Stomach (tissue), 9 donors: ENCODE measurements around the gene ERBB4. TPM values are rescaled to one million over a fixed set of nuclear protein-coding genes. Genes with fewer than 3 reads are reported as not detected.

Source experiments
- DNase-seq, 2 donors: peaks; one replicate each; pipeline versions ENCODE4 v3.0.0 to v3.0.0-alpha.2; 2013 to 2019
- H3K27ac ChIP-seq, 5 donors: fragments of 200-600 bp in 4 of 5; sonication (generic) in 4 of 5; one replicate each; pipeline ENCODE4 v1.5.1; 2013 to 2019; ENCODE audit warnings: mild to moderate bottlenecking in 1 of 5, moderate library complexity in 1 of 5
- H3K27me3 ChIP-seq, 3 donors: fragments of 200-600 bp; sonication (generic); one replicate each; pipeline ENCODE4 v1.5.1; 2017 to 2019; ENCODE audit warnings: mixed run types in 1 of 3
- H3K36me3 ChIP-seq, 4 donors: fragments of 200-600 bp; sonication (generic); 1 replicate in 3 of 4; 2 replicates in 1 of 4; pipeline ENCODE4 v1.5.1; 2016 to 2019
- H3K4me1 ChIP-seq, 4 donors: fragments of 200-600 bp; sonication (generic); one replicate each; pipeline ENCODE4 v1.5.1; 2016 to 2019
- H3K4me3 ChIP-seq, 4 donors: fragments of 200-600 bp; sonication (generic) in 3 of 4; one replicate each; pipeline ENCODE4 v1.5.1; 2016 to 2019; ENCODE audit warnings: mild to moderate bottlenecking in 1 of 4
- H3K9me3 ChIP-seq, 4 donors: fragments of 200-600 bp; sonication (generic); one replicate each; pipeline ENCODE4 v1.5.1; 2016 to 2019
- CTCF ChIP-seq, 7 experiments: fragments of 450-650 bp in 4 of 7; fragments of 200-600 bp in 3 of 7; sonication (generic) in 3 of 7; IDR thresholded peaks; one replicate each; pipeline ENCODE4 v1.5.1; 2016 to 2019; ENCODE audit warnings: antibody characterized with exemption in 7 of 7, control low read depth in 2 of 7, mild to moderate bottlenecking in 1 of 7
- EP300 ChIP-seq: sonication (generic); formaldehyde crosslinking; IDR thresholded peaks from one replicate; pipeline ENCODE4 v1.6.1; 2017; ENCODE audit warnings: antibody characterized with exemption
- POLR2A ChIP-seq, 4 donors: fragments of 450-650 bp; IDR thresholded peaks; one replicate each; pipeline ENCODE4 v1.6.1; 2016; ENCODE audit warnings: antibody characterized with exemption in 4 of 4, control low read depth in 2 of 4, mild to moderate bottlenecking in 1 of 4, moderate library complexity in 1 of 4
- POLR2AphosphoS5 ChIP-seq, 3 donors: sonication (generic); formaldehyde crosslinking; IDR thresholded peaks; one replicate each; pipeline ENCODE4 v1.6.1; 2016; ENCODE audit warnings: antibody characterized with exemption in 3 of 3
- WGBS, 5 donors: extraction: QIAGEN DNeasy Blood & Tissue Kit in 3 of 5; methylation state at CpG; one replicate each; pipeline versions ENCODE4 v1.1.5 to v1.1.7; 2013 to 2018; 5-methylcytosine and 5-hydroxymethylcytosine counted together
- intact Hi-C: fragments of 100-400 bp; cut with DNase I; formaldehyde crosslinking; loops from one replicate; pipeline ENCODE4 v1.15.1; 2023; ENCODE audit warnings: low total_unique reads
- polyA plus RNA-seq, 3 donors: library from polyadenylated mRNA; stranded (reverse); fragments of 200-250 nt; gene quantifications; one replicate each; pipeline ENCODE4 v1.2.3, GENCODE V29; 2013
- total RNA-seq, 5 donors: library from RNA; depleted of rRNA; stranded (reverse); fragments of >200 nt; gene quantifications; one replicate each; pipeline versions ENCODE4 v1.1.0 to v1.2.3, GENCODE V29; 2014 to 2016
- donor health status: healthy with polysubstance abuse.
- donor health status: Bipolar disorder and iron deficiency.
- donor health status: healthy.

Gene ERBB4
- total and polyA plus RNA-seq, 8 donors: 0.12 to 2.5 (median 0.45) TPM; not detected in 1

GRCh38 chr2:211822686-211823335 lies 715.8 kb downstream of the ERBB4 start:
- no peak for DNase-seq
- intact Hi-C loops: no loop called here
- 71 to 93% (median 77%) methylated on average over 3 of the region's 3 CpGs for WGBS, 5 donors
- Histone ChIP-seq H3K4me3 (no peak overlapping the region), H3K27me3 (no peaks in the 10 kb centered on the region), H3K9me3 (peaks cover 0 to 4% (median 2%) of the 10 kb centered on the region in 4 donors), H3K4me1 (no peaks in the 10 kb centered on the region), H3K27ac (no peak overlapping the region), H3K36me3 (no peaks in the 10 kb centered on the region)
- TF ChIP-seq CTCF (IDR thresholded peaks at IDR 0.05): no peak
- no peak for TF ChIP-seq POLR2A (IDR thresholded peaks at IDR 0.05)
- TF ChIP-seq POLR2AphosphoS5 (IDR thresholded peaks at IDR 0.05): no peak
- no peak for TF ChIP-seq EP300

GRCh38 chr2:211816754-211817153 lies 721.8 kb downstream of the ERBB4 start:
- intact Hi-C loops: no loop called here
- DNase-seq: peak in 1 of 2 donors; percentile 28
- 24 to 54% (median 33%) methylated on average over 1 of the region's 1 CpG for WGBS, 5 donors

GRCh38 chr2:211812587-211812986 lies 726.0 kb downstream of the ERBB4 start:
- intact Hi-C loops: no loop called here
- Histone ChIP-seq H3K27me3 (no peaks in the 10 kb centered on the region), H3K4me1 (no peaks in the 10 kb centered on the region), H3K9me3 (no peaks in the 10 kb centered on the region), H3K27ac (no peak overlapping the region), H3K36me3 (no peaks in the 10 kb centered on the region), H3K4me3 (no peak overlapping the region)
- DNase-seq: no peak
- WGBS, 5 donors: 45 to 67% (median 64%) methylated on average over 4 of the region's 4 CpGs
- TF ChIP-seq POLR2AphosphoS5 (IDR thresholded peaks at IDR 0.05): no peak
- TF ChIP-seq POLR2A (IDR thresholded peaks at IDR 0.05): no peak
- no peak for TF ChIP-seq EP300
- TF ChIP-seq CTCF (IDR thresholded peaks at IDR 0.05): no peak

More at GRCh38 chr2:211816754-211817153, 721.8 kb downstream of the ERBB4 start:
- H3K4me3 ChIP-seq: no peak overlapping the region
- no peaks in the 10 kb centered on the region for H3K4me1 ChIP-seq
- no peak overlapping the region for H3K27ac ChIP-seq
- H3K9me3 ChIP-seq: peaks cover 0 to 4% (median 2%) of the 10 kb centered on the region in 4 donors
- H3K27me3 ChIP-seq: no peaks in the 10 kb centered on the region
- no peak for TF ChIP-seq CTCF (IDR thresholded peaks at IDR 0.05)
- no peak for TF ChIP-seq EP300
- no peak for TF ChIP-seq POLR2A (IDR thresholded peaks at IDR 0.05)
- TF ChIP-seq POLR2AphosphoS5 (IDR thresholded peaks at IDR 0.05): no peak
- H3K36me3 ChIP-seq: no peaks in the 10 kb centered on the region

GRCh38 chr2:211802666-211803065 lies 735.9 kb downstream of the ERBB4 start:
- no peak overlapping the region for H3K4me3 ChIP-seq
- H3K4me1 ChIP-seq: no peaks in the 10 kb centered on the region
- no peaks in the 10 kb centered on the region for H3K27me3 ChIP-seq
- no peak for TF ChIP-seq POLR2A (IDR thresholded peaks at IDR 0.05)
- TF ChIP-seq CTCF (IDR thresholded peaks at IDR 0.05): no peak
- no peak for TF ChIP-seq EP300
- no peak for TF ChIP-seq POLR2AphosphoS5 (IDR thresholded peaks at IDR 0.05)
- H3K9me3 ChIP-seq: no peaks in the 10 kb centered on the region
- intact Hi-C loops: no loop called here
- no peak for DNase-seq
- 69 to 80% (median 73%) methylated on average over 4 of the region's 4 CpGs for WGBS, 5 donors
- H3K27ac ChIP-seq: no peak overlapping the region
- H3K36me3 ChIP-seq: no peaks in the 10 kb centered on the region
